ENCODE results near the gene CSTF1.

The CSTF1 gene

GRCh38 chr20:56392132-56392880 is at the start of gene CSTF1, which contains the start of gene AURKA:
Gene CSTF1, plus strand, starts transcription at chr20:56392645. Its CDS starts 2,908 bp downstream, at chr20:56395553.
Gene AURKA, minus strand, starts transcription at chr20:56392215. Its CDS starts 4,018 bp downstream, at chr20:56388197.
- TF ChIP-seq ZBTB7A (IDR thresholded peaks at IDR 0.05; ENCODE audit: low read depth) (no peak), NFIC (IDR thresholded peaks at IDR 0.05) (0 out of 2 replicates have a peak, but pooled peaks have one; percentile 12), TAF1 (IDR thresholded peaks at IDR 0.05; ENCODE audit: low read depth) (peak; percentile 79), TEAD4 (IDR thresholded peaks at IDR 0.05) (no peak), CEBPB (IDR thresholded peaks at IDR 0.05) (peak; percentile 95), RAD21 (IDR thresholded peaks at IDR 0.05; ENCODE audit: low read depth) (no peak), TCF12 (IDR thresholded peaks at IDR 0.05; ENCODE audit: low read depth) (no peak; the same call in none of the 2 replicates), EP300 (IDR thresholded peaks at IDR 0.05; ENCODE audit: borderline replicate concordance) (no peak), CREB1 (IDR thresholded peaks at IDR 0.05; ENCODE audit: low read depth) (peak; percentile 92), YY1 (IDR thresholded peaks at IDR 0.05; ENCODE audit: low read depth) (peak; percentile 98), EGR1 (IDR thresholded peaks at IDR 0.05) (peak; percentile 73), MAX (IDR thresholded peaks at IDR 0.05) (peak; percentile 90), FOXM1 (IDR thresholded peaks at IDR 0.05; ENCODE audit: borderline replicate concordance, low read depth) (peak; percentile 93)
- TF ChIP-seq, protein P1, sequence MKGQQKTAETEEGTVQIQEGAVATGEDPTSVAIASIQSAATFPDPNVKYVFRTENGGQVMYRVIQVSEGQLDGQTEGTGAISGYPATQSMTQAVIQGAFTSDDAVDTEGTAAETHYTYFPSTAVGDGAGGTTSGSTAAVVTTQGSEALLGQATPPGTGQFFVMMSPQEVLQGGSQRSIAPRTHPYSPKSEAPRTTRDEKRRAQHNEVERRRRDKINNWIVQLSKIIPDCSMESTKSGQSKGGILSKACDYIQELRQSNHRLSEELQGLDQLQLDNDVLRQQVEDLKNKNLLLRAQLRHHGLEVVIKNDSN (IDR thresholded peaks at IDR 0.05) = no peak
- TF ChIP-seq, protein P2, sequence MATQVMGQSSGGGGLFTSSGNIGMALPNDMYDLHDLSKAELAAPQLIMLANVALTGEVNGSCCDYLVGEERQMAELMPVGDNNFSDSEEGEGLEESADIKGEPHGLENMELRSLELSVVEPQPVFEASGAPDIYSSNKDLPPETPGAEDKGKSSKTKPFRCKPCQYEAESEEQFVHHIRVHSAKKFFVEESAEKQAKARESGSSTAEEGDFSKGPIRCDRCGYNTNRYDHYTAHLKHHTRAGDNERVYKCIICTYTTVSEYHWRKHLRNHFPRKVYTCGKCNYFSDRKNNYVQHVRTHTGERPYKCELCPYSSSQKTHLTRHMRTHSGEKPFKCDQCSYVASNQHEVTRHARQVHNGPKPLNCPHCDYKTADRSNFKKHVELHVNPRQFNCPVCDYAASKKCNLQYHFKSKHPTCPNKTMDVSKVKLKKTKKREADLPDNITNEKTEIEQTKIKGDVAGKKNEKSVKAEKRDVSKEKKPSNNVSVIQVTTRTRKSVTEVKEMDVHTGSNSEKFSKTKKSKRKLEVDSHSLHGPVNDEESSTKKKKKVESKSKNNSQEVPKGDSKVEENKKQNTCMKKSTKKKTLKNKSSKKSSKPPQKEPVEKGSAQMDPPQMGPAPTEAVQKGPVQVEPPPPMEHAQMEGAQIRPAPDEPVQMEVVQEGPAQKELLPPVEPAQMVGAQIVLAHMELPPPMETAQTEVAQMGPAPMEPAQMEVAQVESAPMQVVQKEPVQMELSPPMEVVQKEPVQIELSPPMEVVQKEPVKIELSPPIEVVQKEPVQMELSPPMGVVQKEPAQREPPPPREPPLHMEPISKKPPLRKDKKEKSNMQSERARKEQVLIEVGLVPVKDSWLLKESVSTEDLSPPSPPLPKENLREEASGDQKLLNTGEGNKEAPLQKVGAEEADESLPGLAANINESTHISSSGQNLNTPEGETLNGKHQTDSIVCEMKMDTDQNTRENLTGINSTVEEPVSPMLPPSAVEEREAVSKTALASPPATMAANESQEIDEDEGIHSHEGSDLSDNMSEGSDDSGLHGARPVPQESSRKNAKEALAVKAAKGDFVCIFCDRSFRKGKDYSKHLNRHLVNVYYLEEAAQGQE (IDR thresholded peaks at IDR 0.05; ENCODE audit: low read depth) = no peak

DNA sequence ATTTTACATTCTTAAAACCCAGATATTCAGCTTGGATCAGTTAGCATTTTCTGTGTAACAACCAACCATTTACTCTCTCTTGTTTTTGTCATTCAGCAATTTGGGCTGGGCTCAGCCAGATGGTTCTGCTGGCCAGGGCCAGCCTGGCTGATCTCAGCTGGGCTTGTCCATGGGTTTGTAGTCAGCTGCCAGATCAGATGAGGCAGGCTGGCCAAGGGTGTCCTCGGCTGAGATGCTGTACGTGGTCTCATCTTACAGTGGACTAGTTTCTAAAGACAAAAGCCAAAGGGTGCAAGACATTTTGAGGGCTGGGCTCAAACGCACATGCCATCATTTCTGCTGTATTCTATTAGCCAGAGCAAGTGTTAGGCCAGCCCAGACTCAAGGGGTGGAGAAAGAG is 49.7 kb upstream of the CSTF1 start:
- TF ChIP-seq ZBTB7A (IDR thresholded peaks at IDR 0.05; ENCODE audit: low read depth) (no peak), EGR1 (IDR thresholded peaks at IDR 0.05) (no peak), TEAD4 (IDR thresholded peaks at IDR 0.05) (no peak), TAF1 (IDR thresholded peaks at IDR 0.05; ENCODE audit: low read depth) (no peak), EP300 (IDR thresholded peaks at IDR 0.05; ENCODE audit: borderline replicate concordance) (no peak), CEBPB (IDR thresholded peaks at IDR 0.05) (no peak), NFIC (IDR thresholded peaks at IDR 0.05) (no peak), MAX (IDR thresholded peaks at IDR 0.05) (no peak), YY1 (IDR thresholded peaks at IDR 0.05; ENCODE audit: low read depth) (no peak), FOXM1 (IDR thresholded peaks at IDR 0.05; ENCODE audit: borderline replicate concordance, low read depth) (no peak), CREB1 (IDR thresholded peaks at IDR 0.05; ENCODE audit: low read depth) (no peak), RAD21 (IDR thresholded peaks at IDR 0.05; ENCODE audit: low read depth) (no peak), TCF12 (IDR thresholded peaks at IDR 0.05; ENCODE audit: low read depth) (no peak)

DNA sequence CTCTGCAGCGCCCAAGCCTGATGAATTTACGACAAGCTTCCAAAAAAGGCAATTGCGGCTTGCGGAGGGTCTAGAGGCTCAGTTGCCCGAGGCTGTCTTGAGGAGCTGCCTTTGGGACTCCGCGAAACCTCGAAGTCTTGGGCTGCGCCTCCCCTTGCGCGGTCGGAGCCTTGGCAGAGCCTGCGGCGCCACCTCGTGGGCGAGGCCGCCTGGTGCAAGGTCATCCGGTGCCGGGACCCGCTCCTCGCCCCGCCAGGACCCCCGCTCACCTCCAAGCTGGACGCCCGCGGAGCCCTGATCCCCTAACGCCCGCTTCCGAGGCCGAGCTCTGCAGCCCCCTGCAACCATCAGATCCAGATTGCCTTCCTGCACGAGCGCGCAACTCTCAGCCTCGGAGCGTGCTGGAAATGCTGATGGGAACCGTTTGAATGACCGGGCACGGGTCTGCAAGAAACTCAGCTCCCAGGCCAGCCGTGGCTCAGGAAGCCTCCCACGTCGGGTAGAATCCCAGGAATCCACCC is 48.5 kb upstream of the CSTF1 start:
- TF ChIP-seq TAF1 (IDR thresholded peaks at IDR 0.05; ENCODE audit: low read depth) (no peak), ZBTB7A (IDR thresholded peaks at IDR 0.05; ENCODE audit: low read depth) (peak; percentile 67; the same call in 1 of the 2 replicates), CEBPB (IDR thresholded peaks at IDR 0.05) (no peak), RAD21 (IDR thresholded peaks at IDR 0.05; ENCODE audit: low read depth) (peak; percentile 76)

GRCh38 chr20:56345911-56346310 is 46.5 kb upstream of the CSTF1 start:
- no peak for TF ChIP-seq NFIC (IDR thresholded peaks at IDR 0.05)
- TF ChIP-seq TAF1 (IDR thresholded peaks at IDR 0.05; ENCODE audit: low read depth) = no peak
- TF ChIP-seq RAD21 (IDR thresholded peaks at IDR 0.05; ENCODE audit: low read depth) = no peak
- no peak for TF ChIP-seq CREB1 (IDR thresholded peaks at IDR 0.05; ENCODE audit: low read depth)
- TF ChIP-seq TEAD4 (IDR thresholded peaks at IDR 0.05) = no peak
- TF ChIP-seq FOXM1 (IDR thresholded peaks at IDR 0.05; ENCODE audit: borderline replicate concordance, low read depth) = no peak
- TF ChIP-seq ZBTB7A (IDR thresholded peaks at IDR 0.05; ENCODE audit: low read depth) = no peak
- no peak for TF ChIP-seq TCF12 (IDR thresholded peaks at IDR 0.05; ENCODE audit: low read depth)
- TF ChIP-seq, protein P1 (IDR thresholded peaks at IDR 0.05) = no peak
- TF ChIP-seq, protein P2 (IDR thresholded peaks at IDR 0.05; ENCODE audit: low read depth) = no peak
- no peak for TF ChIP-seq EGR1 (IDR thresholded peaks at IDR 0.05)
- no peak for TF ChIP-seq MAX (IDR thresholded peaks at IDR 0.05)
- no peak for TF ChIP-seq YY1 (IDR thresholded peaks at IDR 0.05; ENCODE audit: low read depth)
- TF ChIP-seq CEBPB (IDR thresholded peaks at IDR 0.05) = no peak
- TF ChIP-seq EP300 (IDR thresholded peaks at IDR 0.05; ENCODE audit: borderline replicate concordance) = no peak
